Stimulated activated CD4-positive, alpha-beta T cell treated with anti-CD3 and anti-CD28 coated beads, TNF-alpha, amount 100 ng/mL, for 24 hours (primary cell): Measurements from ENCODE around the gene CRY2.

ENCODE experiments used
- DNase-seq, 3 experiments: peaks; one replicate each; pipeline ENCODE4 v3.0.0-alpha.2; 2020; ENCODE audit warnings: low read depth in 3 of 3

The CRY2 gene

GRCh38 chr11:45877845-45878244, 30.6 kb downstream of the CRY2 start:
- no peak for DNase-seq

- no peak for DNase-seq
Observed at GRCh38 chr11:45879803-45880686, 32.8 kb downstream of the CRY2 start.

- no peak for DNase-seq
Observed at GRCh38 chr11:45880772-45881570, 33.7 kb downstream of the CRY2 start.

- no peak for DNase-seq
Observed at GRCh38 chr11:45881708-45882368, 34.6 kb downstream of the CRY2 start.

- no peak for DNase-seq
Observed at GRCh38 chr11:45884596-45885185, 37.4 kb downstream of the CRY2 start.

- peak; percentile 10 to 35 (median 16) for DNase-seq
Observed at GRCh38 chr11:45885274-45885920, 38.1 kb downstream of the CRY2 start, which contains the start of gene MAPK8IP1. TSS of gene MAPK8IP1 (plus strand) at chr11:45885651. CDS start at chr11:45885821, 170 bp downstream.

- no peak for DNase-seq
Observed at GRCh38 chr11:45885921-45886721, 38.8 kb downstream of the CRY2 start.

GRCh38 chr11:45886816-45887520, 39.7 kb downstream of the CRY2 start:
- DNase-seq: no peak

GRCh38 chr11:45887587-45887986, 40.3 kb downstream of the CRY2 start:
- no peak for DNase-seq

- DNase-seq: no peak
Observed at GRCh38 chr11:45889555-45889954, 42.3 kb downstream of the CRY2 start.

- no peak for DNase-seq
Observed at GRCh38 chr11:45889966-45890365, 42.7 kb downstream of the CRY2 start.

- no peak for DNase-seq
Observed at GRCh38 chr11:45890886-45891550, 43.7 kb downstream of the CRY2 start.

- DNase-seq: no peak
Observed at GRCh38 chr11:45892856-45893255, 45.6 kb downstream of the CRY2 start.

- no peak for DNase-seq
Observed at GRCh38 chr11:45894555-45895247, 47.4 kb downstream of the CRY2 start.

GRCh38 chr11:45895553-45896259, 48.4 kb downstream of the CRY2 start:
- DNase-seq: no peak

GRCh38 chr11:45896422-45896984, 49.2 kb downstream of the CRY2 start:
- DNase-seq: no peak

GRCh38 chr11:45897556-45897955, 50.3 kb downstream of the CRY2 start:
- DNase-seq: no peak

GRCh38 chr11:45899086-45899447, 51.8 kb downstream of the CRY2 start:
- no peak for DNase-seq
